ENCODE measurements around the gene ARL2BP.

GRCh38 chr16:57277586-57277985 is 32.5 kb downstream of the ARL2BP start:
- TF ChIP-seq NFIC (IDR thresholded peaks at IDR 0.05), result peak; percentile 56; the same call in 1 of the 2 replicates
- TF ChIP-seq MAX (IDR thresholded peaks at IDR 0.05), result 0 out of 2 replicates have a peak, but pooled peaks have one; percentile 21
- no peak for TF ChIP-seq CEBPB (IDR thresholded peaks at IDR 0.05)
- TF ChIP-seq FOXM1 (IDR thresholded peaks at IDR 0.05; ENCODE audit: borderline replicate concordance, low read depth), result no peak
- TF ChIP-seq TEAD4 (IDR thresholded peaks at IDR 0.05), result peak; percentile 46; the same call in 1 of the 2 replicates
- no peak for TF ChIP-seq RAD21 (IDR thresholded peaks at IDR 0.05; ENCODE audit: low read depth)
- no peak for TF ChIP-seq EP300 (IDR thresholded peaks at IDR 0.05; ENCODE audit: borderline replicate concordance)
- no peak for TF ChIP-seq REST (IDR thresholded peaks at IDR 0.05; ENCODE audit: low read depth)
- TF ChIP-seq TAF1 (IDR thresholded peaks at IDR 0.05; ENCODE audit: low read depth), result no peak
- TF ChIP-seq YY1 (IDR thresholded peaks at IDR 0.05; ENCODE audit: low read depth), result no peak
- no peak for TF ChIP-seq EGR1 (IDR thresholded peaks at IDR 0.05)
- no peak; the same call in 1 of the 2 replicates for TF ChIP-seq TCF12 (IDR thresholded peaks at IDR 0.05; ENCODE audit: low read depth)
- TF ChIP-seq USF1 (IDR thresholded peaks at IDR 0.05), result no peak

Data from Ishikawa (cell line).